Left ventricle myocardium inferior (tissue), 1 donor: ENCODE results near the gene ISYNA1. TPM values are rescaled to one million over a fixed set of nuclear protein-coding genes. Genes with fewer than 3 reads are reported as not detected.
A peak's percentile ranks its signal among the peaks of the same experiment; 100 is the strongest.

ENCODE experiments used
- DNase-seq: peaks from one replicate; pipeline ENCODE4 v3.0.0-alpha.2; 2020
- H3K27ac ChIP-seq: fragments of 200-600 bp; replicated peaks from 2 replicates; pipeline ENCODE4 v1.8.0; 2021
- H3K27me3 ChIP-seq: fragments of 200-600 bp; 2 replicates; pipeline ENCODE4 v1.8.0; 2021; ENCODE audit warnings: low read depth
- H3K36me3 ChIP-seq: fragments of 200-600 bp; 2 replicates; pipeline ENCODE4 v1.8.0; 2021
- H3K4me1 ChIP-seq: fragments of 200-600 bp; 2 replicates; pipeline ENCODE4 v1.8.0; 2021
- H3K4me3 ChIP-seq: fragments of 200-600 bp; 2 replicates; pipeline ENCODE4 v1.8.0; 2021; ENCODE audit warnings: mild to moderate bottlenecking, moderate library complexity
- H3K9me3 ChIP-seq: fragments of 200-600 bp; replicated peaks from 2 replicates; pipeline ENCODE4 v1.8.0; 2021
- CTCF ChIP-seq: fragments of 200-600 bp; IDR thresholded peaks from 2 replicates; pipeline ENCODE4 v1.8.0; 2021; ENCODE audit warnings: antibody characterized with exemption, mild to moderate bottlenecking, borderline replicate concordance
- intact Hi-C: fragments of 100-400 bp; cut with micrococcal nuclease; formaldehyde crosslinking; loops from one replicate; pipeline ENCODE4 v1.11.0; 2022
- total RNA-seq: library from RNA; stranded (reverse); fragmentation: NEBNext Ultra II Directional; extraction: Animal tissue kit (Norgen Biotek cat#: 25700); gene quantifications from one replicate; pipeline ENCODE4 v1.2.1, GENCODE V29; 2021
- donor health status: DM: no; HTN: yes; CAD: no; lungs with severe emphysema.

ISYNA1 gene
- total RNA-seq, 1 donor from 2014 or later, result 24.1 TPM

GRCh38 chr19:18450931-18451836 is 13.3 kb upstream of the ISYNA1 start:
- no peak overlapping the region for H3K4me3 ChIP-seq
- peaks cover 24% of the 10 kb centered on the region for H3K4me1 ChIP-seq
- peak; percentile 87 for DNase-seq
- H3K27me3 ChIP-seq, result no peaks in the 10 kb centered on the region
- intact Hi-C loops, result no loop called here
- peak; percentile 99 for TF ChIP-seq CTCF
- H3K27ac ChIP-seq, result peak overlapping the region; percentile 36
- peaks cover 77% of the 10 kb centered on the region for H3K36me3 ChIP-seq
- no peaks in the 10 kb centered on the region for H3K9me3 ChIP-seq

GRCh38 chr19:18450021-18450930 is 12.3 kb upstream of the ISYNA1 start:
- Histone ChIP-seq H3K4me3 (no peak overlapping the region), H3K36me3 (peaks cover 77% of the 10 kb centered on the region), H3K4me1 (peaks cover 29% of the 10 kb centered on the region), H3K9me3 (no peaks in the 10 kb centered on the region), H3K27me3 (no peaks in the 10 kb centered on the region), H3K27ac (no peak overlapping the region)
- TF ChIP-seq CTCF, result no peak
- intact Hi-C loops, result no loop called here
- DNase-seq, result no peak

- Histone ChIP-seq H3K27me3 (no peaks in the 10 kb centered on the region), H3K9me3 (no peaks in the 10 kb centered on the region), H3K4me1 (peaks cover 29% of the 10 kb centered on the region), H3K4me3 (no peak overlapping the region), H3K36me3 (peaks cover 79% of the 10 kb centered on the region), H3K27ac (no peak overlapping the region)
- no peak for TF ChIP-seq CTCF
- no peak for DNase-seq
- intact Hi-C loops, result no loop called here
Observed at GRCh38 chr19:18449552-18449951, 11.6 kb upstream of the ISYNA1 start.

GRCh38 chr19:18446811-18447359 is 9.0 kb upstream of the ISYNA1 start:
- intact Hi-C loops, result no loop called here
- no peak for DNase-seq

More at GRCh38 chr19:18446811-18447359, 9.0 kb upstream of the ISYNA1 start:
- Histone ChIP-seq H3K27ac (no peak overlapping the region), H3K4me1 (peaks cover 29% of the 10 kb centered on the region), H3K9me3 (no peaks in the 10 kb centered on the region), H3K36me3 (peaks cover 84% of the 10 kb centered on the region), H3K4me3 (no peak overlapping the region), H3K27me3 (no peaks in the 10 kb centered on the region)
- no peak for TF ChIP-seq CTCF
